NCI-H2107 treated with DMSO at 0.1 percent for 48 hours (cell line): ENCODE results near the gene ARHGAP1.
"Not testable (repeated sequence)": the region's sequence is repeated elsewhere in the genome, so short reads cannot be mapped to it uniquely, and the experiment has no call there.

Experiments used
- DNase-seq: peaks from one replicate; lab custom pipeline; 2025; ENCODE audit not compliant: unreplicated experiment; lab: John Stamatoyannopoulos, UW

ARHGAP1 gene

GRCh38 chr11:46724088-46724487, 23.7 kb upstream of the ARHGAP1 start:
- peak; percentile 86 for DNase-seq

- no peak for DNase-seq
Measured at GRCh38 chr11:46723359-46723680, 22.9 kb upstream of the ARHGAP1 start.

- no peak for DNase-seq
Measured at GRCh38 chr11:46722566-46723358, 22.3 kb upstream of the ARHGAP1 start.

GRCh38 chr11:46721286-46721685, 20.9 kb upstream of the ARHGAP1 start:
- DNase-seq = no peak

GRCh38 chr11:46719543-46720218, 19.3 kb upstream of the ARHGAP1 start:
- DNase-seq = no peak

- no peak for DNase-seq
Measured at GRCh38 chr11:46719048-46719542, 18.7 kb upstream of the ARHGAP1 start, which contains the start of gene F2. TSS of gene F2 (plus strand) at chr11:46719213. CDS start at chr11:46719236, 23 bp downstream.

GRCh38 chr11:46718155-46719019, 18.0 kb upstream of the ARHGAP1 start:
- no peak for DNase-seq

- not testable (repeated sequence) for DNase-seq
Measured at GRCh38 chr11:46717825-46718154, 17.4 kb upstream of the ARHGAP1 start.

- no peak for DNase-seq
Measured at GRCh38 chr11:46712874-46713576, 12.6 kb upstream of the ARHGAP1 start.

- DNase-seq = no peak
Measured at GRCh38 chr11:46711303-46711702, 10.9 kb upstream of the ARHGAP1 start.

GRCh38 chr11:46710821-46711269, 10.4 kb upstream of the ARHGAP1 start:
- no peak for DNase-seq

GRCh38 chr11:46709351-46709750, 8.9 kb upstream of the ARHGAP1 start:
- DNase-seq = not testable (repeated sequence)

- no peak for DNase-seq
Measured at GRCh38 chr11:46706886-46707285, 6.5 kb upstream of the ARHGAP1 start.

GRCh38 chr11:46705070-46705688, 4.8 kb upstream of the ARHGAP1 start:
- DNase-seq = no peak

- DNase-seq = no peak
Measured at GRCh38 chr11:46701078-46701654, 747 bp upstream of the ARHGAP1 start.

- no peak for DNase-seq
Measured at GRCh38 chr11:46698597-46698996, 1.8 kb downstream of the ARHGAP1 start.

- no peak for DNase-seq
Measured at GRCh38 chr11:46697723-46698122, 2.7 kb downstream of the ARHGAP1 start.

GRCh38 chr11:46697303-46697702, 3.1 kb downstream of the ARHGAP1 start:
- no peak for DNase-seq

GRCh38 chr11:46696212-46696558, 4.2 kb downstream of the ARHGAP1 start:
- DNase-seq = no peak
